ENCODE data around the gene VPS13A. TPM values are rescaled to one million over a fixed set of nuclear protein-coding genes. Genes with fewer than 3 reads are reported as not detected.
A peak's percentile ranks its signal among the peaks of the same experiment; 100 is the strongest.

The VPS13A gene
- total and polyA plus RNA-seq, 9 of the 15 experiments (the other 6 are each of a cell fraction or from before 2014, with no cell fraction given): 5.6 to 29.9 (median 14.7) TPM

GRCh38 chr9:77177143-77177893 is at the start of gene VPS13A (continued):
- TF ChIP-seq, protein P1, sequence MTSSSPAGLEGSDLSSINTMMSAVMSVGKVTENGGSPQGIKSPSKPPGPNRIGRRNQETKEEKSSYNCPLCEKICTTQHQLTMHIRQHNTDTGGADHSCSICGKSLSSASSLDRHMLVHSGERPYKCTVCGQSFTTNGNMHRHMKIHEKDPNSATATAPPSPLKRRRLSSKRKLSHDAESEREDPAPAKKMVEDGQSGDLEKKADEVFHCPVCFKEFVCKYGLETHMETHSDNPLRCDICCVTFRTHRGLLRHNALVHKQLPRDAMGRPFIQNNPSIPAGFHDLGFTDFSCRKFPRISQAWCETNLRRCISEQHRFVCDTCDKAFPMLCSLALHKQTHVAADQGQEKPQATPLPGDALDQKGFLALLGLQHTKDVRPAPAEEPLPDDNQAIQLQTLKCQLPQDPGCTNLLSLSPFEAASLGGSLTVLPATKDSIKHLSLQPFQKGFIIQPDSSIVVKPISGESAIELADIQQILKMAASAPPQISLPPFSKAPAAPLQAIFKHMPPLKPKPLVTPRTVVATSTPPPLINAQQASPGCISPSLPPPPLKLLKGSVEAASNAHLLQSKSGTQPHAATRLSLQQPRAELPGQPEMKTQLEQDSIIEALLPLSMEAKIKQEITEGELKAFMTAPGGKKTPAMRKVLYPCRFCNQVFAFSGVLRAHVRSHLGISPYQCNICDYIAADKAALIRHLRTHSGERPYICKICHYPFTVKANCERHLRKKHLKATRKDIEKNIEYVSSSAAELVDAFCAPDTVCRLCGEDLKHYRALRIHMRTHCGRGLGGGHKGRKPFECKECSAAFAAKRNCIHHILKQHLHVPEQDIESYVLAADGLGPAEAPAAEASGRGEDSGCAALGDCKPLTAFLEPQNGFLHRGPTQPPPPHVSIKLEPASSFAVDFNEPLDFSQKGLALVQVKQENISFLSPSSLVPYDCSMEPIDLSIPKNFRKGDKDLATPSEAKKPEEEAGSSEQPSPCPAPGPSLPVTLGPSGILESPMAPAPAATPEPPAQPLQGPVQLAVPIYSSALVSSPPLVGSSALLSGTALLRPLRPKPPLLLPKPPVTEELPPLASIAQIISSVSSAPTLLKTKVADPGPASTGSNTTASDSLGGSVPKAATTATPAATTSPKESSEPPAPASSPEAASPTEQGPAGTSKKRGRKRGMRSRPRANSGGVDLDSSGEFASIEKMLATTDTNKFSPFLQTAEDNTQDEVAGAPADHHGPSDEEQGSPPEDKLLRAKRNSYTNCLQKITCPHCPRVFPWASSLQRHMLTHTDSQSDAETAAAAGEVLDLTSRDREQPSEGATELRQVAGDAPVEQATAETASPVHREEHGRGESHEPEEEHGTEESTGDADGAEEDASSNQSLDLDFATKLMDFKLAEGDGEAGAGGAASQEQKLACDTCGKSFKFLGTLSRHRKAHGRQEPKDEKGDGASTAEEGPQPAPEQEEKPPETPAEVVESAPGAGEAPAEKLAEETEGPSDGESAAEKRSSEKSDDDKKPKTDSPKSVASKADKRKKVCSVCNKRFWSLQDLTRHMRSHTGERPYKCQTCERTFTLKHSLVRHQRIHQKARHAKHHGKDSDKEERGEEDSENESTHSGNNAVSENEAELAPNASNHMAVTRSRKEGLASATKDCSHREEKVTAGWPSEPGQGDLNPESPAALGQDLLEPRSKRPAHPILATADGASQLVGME (CRISPR knock-in tag; IDR thresholded peaks at IDR 0.05): no peak
- TF ChIP-seq, protein P2, sequence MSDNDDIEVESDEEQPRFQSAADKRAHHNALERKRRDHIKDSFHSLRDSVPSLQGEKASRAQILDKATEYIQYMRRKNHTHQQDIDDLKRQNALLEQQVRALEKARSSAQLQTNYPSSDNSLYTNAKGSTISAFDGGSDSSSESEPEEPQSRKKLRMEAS (CRISPR knock-in tag; IDR thresholded peaks at IDR 0.05): no peak; the same call in 1 of the 2 replicates
- TF ChIP-seq SAFB2 (IDR thresholded peaks at IDR 0.05; ENCODE audit: borderline replicate concordance, low read depth, low read length, severe bottlenecking) (no peak), HCFC1 (IDR thresholded peaks at IDR 0.05; ENCODE audit: low read depth, low read length) (0 out of 2 replicates have a peak, but pooled peaks have one; percentile 33), CBFB (CRISPR knock-in tag; IDR thresholded peaks at IDR 0.05) (no peak), SAP30 (IDR thresholded peaks at IDR 0.05; ENCODE audit: borderline replicate concordance, insufficient read depth, low read depth, low read length, poor library complexity, severe bottlenecking) (peak; percentile 33), ZNF79 (CRISPR knock-in tag; IDR thresholded peaks at IDR 0.05; ENCODE audit: low read depth) (no peak), POLR2AphosphoS5 (IDR thresholded peaks at IDR 0.05; ENCODE audit: control insufficient read depth, insufficient read depth, low read depth, low read length) (peak; percentile 41; the same call in 1 of the 2 replicates), MYBL2 (IDR thresholded peaks at IDR 0.05; ENCODE audit: low read depth) (no peak), MYBL2 (CRISPR knock-in tag; IDR thresholded peaks at IDR 0.05; ENCODE audit: borderline replicate concordance) (no peak), PPARD (CRISPR knock-in tag; IDR thresholded peaks at IDR 0.05) (no peak), TAF1 (IDR thresholded peaks at IDR 0.05; ENCODE audit: control insufficient read depth, extremely low read depth, insufficient read depth, low read length, severe bottlenecking) (peak; percentile 47), BCLAF1 (IDR thresholded peaks at IDR 0.05; ENCODE audit: borderline replicate concordance in 1 of 2, control insufficient read depth in 1 of 2, low read depth in 2 of 2, low read length in 1 of 2) (no peak)
- TF ChIP-seq, protein P3, sequence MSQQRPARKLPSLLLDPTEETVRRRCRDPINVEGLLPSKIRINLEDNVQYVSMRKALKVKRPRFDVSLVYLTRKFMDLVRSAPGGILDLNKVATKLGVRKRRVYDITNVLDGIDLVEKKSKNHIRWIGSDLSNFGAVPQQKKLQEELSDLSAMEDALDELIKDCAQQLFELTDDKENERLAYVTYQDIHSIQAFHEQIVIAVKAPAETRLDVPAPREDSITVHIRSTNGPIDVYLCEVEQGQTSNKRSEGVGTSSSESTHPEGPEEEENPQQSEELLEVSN (IDR thresholded peaks at IDR 0.05; ENCODE audit: borderline replicate concordance in 1 of 2, extremely low read depth in 1 of 2, insufficient read depth in 1 of 2, insufficient read length in 1 of 2, low read depth in 1 of 2, low read length in 1 of 2, poor library complexity in 1 of 2, severe bottlenecking in 1 of 2): peak in 1 of 2 experiments; percentile 36

Data from K562 (cell line).